ENCODE results near the gene MGMT. TPM values are rescaled to one million over a fixed set of nuclear protein-coding genes. Genes with fewer than 3 reads are reported as not detected.

Gene MGMT
- polyA plus RNA-seq, 1 donor from 2014 or later = 0.94 TPM

DNA sequence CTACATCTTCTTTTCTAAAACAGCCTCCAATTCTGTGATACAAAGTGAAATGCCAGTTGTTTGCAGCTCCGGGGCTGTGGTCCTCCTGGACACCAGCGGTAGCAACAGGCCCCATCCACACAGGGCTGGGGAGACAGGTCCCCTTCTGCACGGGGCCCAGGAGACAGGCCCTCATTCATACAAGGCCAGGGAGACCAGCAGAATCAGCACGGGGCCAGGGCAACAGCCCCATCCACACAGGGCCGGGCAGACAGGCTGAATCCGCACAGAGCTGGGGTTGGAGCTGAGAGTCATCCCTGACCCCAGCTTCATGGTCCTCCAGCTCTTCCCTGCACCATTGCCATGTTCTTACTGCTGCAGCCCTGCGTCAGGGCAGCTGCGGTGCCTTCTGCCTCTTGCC lies 238.6 kb downstream of the MGMT start:
- H3K79me2 ChIP-seq (replicated peaks; ENCODE audit: insufficient read depth, low read length) = no peaks in the 10 kb centered on the region
- H3K9me2 ChIP-seq (ENCODE audit: insufficient read depth, low read length) = no peaks in the 10 kb centered on the region
- no peaks in the 10 kb centered on the region for H3K9me3 ChIP-seq (ENCODE audit: low read length)
- H3K4me2 ChIP-seq (ENCODE audit: low read length) = no peak overlapping the region
- no peak overlapping the region for H2AFZ ChIP-seq (ENCODE audit: low read depth, low read length)
- H3K27ac ChIP-seq (ENCODE audit: low read length) = no peak overlapping the region
- TF ChIP-seq EP300 (conservative IDR thresholded peaks at IDR 0.05; ENCODE audit: poor library complexity, severe bottlenecking) = no peak
- TF ChIP-seq EZH2 (IDR thresholded peaks at IDR 0.05; ENCODE audit: borderline replicate concordance, insufficient read depth, low read length, poor library complexity, severe bottlenecking) = no peak
- TF ChIP-seq POLR2AphosphoS5 (IDR thresholded peaks at IDR 0.05) = no peak
- TF ChIP-seq TAF1 (IDR thresholded peaks at IDR 0.05; ENCODE audit: low read depth) = no peak
- TF ChIP-seq, protein P1, sequence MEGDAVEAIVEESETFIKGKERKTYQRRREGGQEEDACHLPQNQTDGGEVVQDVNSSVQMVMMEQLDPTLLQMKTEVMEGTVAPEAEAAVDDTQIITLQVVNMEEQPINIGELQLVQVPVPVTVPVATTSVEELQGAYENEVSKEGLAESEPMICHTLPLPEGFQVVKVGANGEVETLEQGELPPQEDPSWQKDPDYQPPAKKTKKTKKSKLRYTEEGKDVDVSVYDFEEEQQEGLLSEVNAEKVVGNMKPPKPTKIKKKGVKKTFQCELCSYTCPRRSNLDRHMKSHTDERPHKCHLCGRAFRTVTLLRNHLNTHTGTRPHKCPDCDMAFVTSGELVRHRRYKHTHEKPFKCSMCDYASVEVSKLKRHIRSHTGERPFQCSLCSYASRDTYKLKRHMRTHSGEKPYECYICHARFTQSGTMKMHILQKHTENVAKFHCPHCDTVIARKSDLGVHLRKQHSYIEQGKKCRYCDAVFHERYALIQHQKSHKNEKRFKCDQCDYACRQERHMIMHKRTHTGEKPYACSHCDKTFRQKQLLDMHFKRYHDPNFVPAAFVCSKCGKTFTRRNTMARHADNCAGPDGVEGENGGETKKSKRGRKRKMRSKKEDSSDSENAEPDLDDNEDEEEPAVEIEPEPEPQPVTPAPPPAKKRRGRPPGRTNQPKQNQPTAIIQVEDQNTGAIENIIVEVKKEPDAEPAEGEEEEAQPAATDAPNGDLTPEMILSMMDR (IDR thresholded peaks at IDR 0.05; ENCODE audit: poor library complexity, severe bottlenecking) = no peak
- no peak for TF ChIP-seq SMC3 (conservative IDR thresholded peaks at IDR 0.05; ENCODE audit: poor library complexity)
- TF ChIP-seq, protein P2, sequence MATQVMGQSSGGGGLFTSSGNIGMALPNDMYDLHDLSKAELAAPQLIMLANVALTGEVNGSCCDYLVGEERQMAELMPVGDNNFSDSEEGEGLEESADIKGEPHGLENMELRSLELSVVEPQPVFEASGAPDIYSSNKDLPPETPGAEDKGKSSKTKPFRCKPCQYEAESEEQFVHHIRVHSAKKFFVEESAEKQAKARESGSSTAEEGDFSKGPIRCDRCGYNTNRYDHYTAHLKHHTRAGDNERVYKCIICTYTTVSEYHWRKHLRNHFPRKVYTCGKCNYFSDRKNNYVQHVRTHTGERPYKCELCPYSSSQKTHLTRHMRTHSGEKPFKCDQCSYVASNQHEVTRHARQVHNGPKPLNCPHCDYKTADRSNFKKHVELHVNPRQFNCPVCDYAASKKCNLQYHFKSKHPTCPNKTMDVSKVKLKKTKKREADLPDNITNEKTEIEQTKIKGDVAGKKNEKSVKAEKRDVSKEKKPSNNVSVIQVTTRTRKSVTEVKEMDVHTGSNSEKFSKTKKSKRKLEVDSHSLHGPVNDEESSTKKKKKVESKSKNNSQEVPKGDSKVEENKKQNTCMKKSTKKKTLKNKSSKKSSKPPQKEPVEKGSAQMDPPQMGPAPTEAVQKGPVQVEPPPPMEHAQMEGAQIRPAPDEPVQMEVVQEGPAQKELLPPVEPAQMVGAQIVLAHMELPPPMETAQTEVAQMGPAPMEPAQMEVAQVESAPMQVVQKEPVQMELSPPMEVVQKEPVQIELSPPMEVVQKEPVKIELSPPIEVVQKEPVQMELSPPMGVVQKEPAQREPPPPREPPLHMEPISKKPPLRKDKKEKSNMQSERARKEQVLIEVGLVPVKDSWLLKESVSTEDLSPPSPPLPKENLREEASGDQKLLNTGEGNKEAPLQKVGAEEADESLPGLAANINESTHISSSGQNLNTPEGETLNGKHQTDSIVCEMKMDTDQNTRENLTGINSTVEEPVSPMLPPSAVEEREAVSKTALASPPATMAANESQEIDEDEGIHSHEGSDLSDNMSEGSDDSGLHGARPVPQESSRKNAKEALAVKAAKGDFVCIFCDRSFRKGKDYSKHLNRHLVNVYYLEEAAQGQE (IDR thresholded peaks at IDR 0.05; ENCODE audit: borderline replicate concordance) = no peak
- TF ChIP-seq RAD21 (conservative IDR thresholded peaks at IDR 0.05) = no peak
- no peaks in the 10 kb centered on the region for H3K27me3 ChIP-seq (ENCODE audit: insufficient read depth, low read depth, low read length)
- no peaks in the 10 kb centered on the region for H3K36me3 ChIP-seq (ENCODE audit: insufficient read depth, low read length)
- no peak overlapping the region for H3K9ac ChIP-seq (ENCODE audit: low read length)
- H3F3A ChIP-seq (ENCODE audit: insufficient read depth, low read length, poor library complexity, severe bottlenecking) = no peaks in the 10 kb centered on the region
- no peaks in the 10 kb centered on the region for H4K20me1 ChIP-seq (ENCODE audit: insufficient read depth)
- no peak overlapping the region for H3K4me3 ChIP-seq (ENCODE audit: low read length)

DNA sequence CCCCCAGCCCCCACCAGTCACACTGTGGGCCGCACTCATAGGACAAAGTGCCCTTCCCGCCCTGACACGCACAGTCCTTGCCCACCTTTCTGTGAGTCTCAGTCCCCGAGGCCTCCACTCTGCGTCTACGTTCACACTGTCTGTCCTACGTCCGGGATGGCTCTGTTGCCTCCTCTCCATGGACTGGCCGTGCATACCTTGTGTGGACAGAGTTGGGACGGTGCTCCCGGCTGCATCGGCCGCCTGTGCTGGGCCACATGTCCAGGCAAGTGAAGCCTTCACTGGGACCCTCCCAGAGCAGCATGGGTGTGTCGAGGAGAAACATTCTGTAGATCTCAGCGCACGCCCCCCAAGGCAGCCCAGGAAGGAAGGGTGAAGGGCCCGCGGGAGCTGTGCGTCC lies 239.0 kb downstream of the MGMT start:
- Histone ChIP-seq H3K9me3 (ENCODE audit: low read length) (no peaks in the 10 kb centered on the region), H3F3A (ENCODE audit: insufficient read depth, low read length, poor library complexity, severe bottlenecking) (no peaks in the 10 kb centered on the region), H3K27me3 (ENCODE audit: insufficient read depth, low read depth, low read length) (no peaks in the 10 kb centered on the region), H3K9me2 (ENCODE audit: insufficient read depth, low read length) (no peaks in the 10 kb centered on the region), H3K27ac (ENCODE audit: low read length) (no peak overlapping the region), H4K20me1 (ENCODE audit: insufficient read depth) (no peaks in the 10 kb centered on the region), H3K4me2 (ENCODE audit: low read length) (no peak overlapping the region), H3K9ac (ENCODE audit: low read length) (no peak overlapping the region), H2AFZ (ENCODE audit: low read depth, low read length) (no peak overlapping the region), H3K36me3 (ENCODE audit: insufficient read depth, low read length) (no peaks in the 10 kb centered on the region), H3K79me2 (replicated peaks; ENCODE audit: insufficient read depth, low read length) (no peaks in the 10 kb centered on the region), H3K4me3 (ENCODE audit: low read length) (no peak overlapping the region)
- TF ChIP-seq POLR2AphosphoS5 (IDR thresholded peaks at IDR 0.05) = no peak
- TF ChIP-seq, protein P2 (IDR thresholded peaks at IDR 0.05; ENCODE audit: borderline replicate concordance) = no peak
- TF ChIP-seq, protein P1 (IDR thresholded peaks at IDR 0.05; ENCODE audit: poor library complexity, severe bottlenecking) = no peak
- TF ChIP-seq EP300 (conservative IDR thresholded peaks at IDR 0.05; ENCODE audit: poor library complexity, severe bottlenecking) = no peak
- TF ChIP-seq RAD21 (conservative IDR thresholded peaks at IDR 0.05) = no peak
- no peak for TF ChIP-seq SMC3 (conservative IDR thresholded peaks at IDR 0.05; ENCODE audit: poor library complexity)
- TF ChIP-seq MXI1 (conservative IDR thresholded peaks at IDR 0.05; ENCODE audit: poor library complexity, severe bottlenecking) = no peak
- TF ChIP-seq EZH2 (IDR thresholded peaks at IDR 0.05; ENCODE audit: borderline replicate concordance, insufficient read depth, low read length, poor library complexity, severe bottlenecking) = no peak
- no peak for TF ChIP-seq TAF1 (IDR thresholded peaks at IDR 0.05; ENCODE audit: low read depth)

Measured in neural cell (in vitro differentiated cells).